Activated CD4-positive, alpha-beta memory T cell treated with anti-CD3 and anti-CD28 coated beads for 36 hours (primary cell): ENCODE measurements around the gene NRK. TPM values are rescaled to one million over a fixed set of nuclear protein-coding genes. Genes with fewer than 3 reads are reported as not detected.
"Not testable (repeated sequence)": the region's sequence is repeated elsewhere in the genome, so short reads cannot be mapped to it uniquely, and the experiment has no call there.

Experiments used
- CTCF ChIA-PET: fragments of 350-600 bp; sonication (Branson Sonifier 250); formaldehyde crosslinking; loops from one replicate; lab custom pipeline; 2021; ENCODE audit warnings: antibody characterized with exemption, inconsistent platforms; lab: Charles Lee
- POLR2A ChIA-PET: fragments of 350-600 bp; sonication (Branson Sonifier 250); formaldehyde crosslinking; loops from one replicate; lab custom pipeline; 2021; ENCODE audit warnings: antibody characterized with exemption; lab: Charles Lee
- DNase-seq: peaks from one replicate; pipeline ENCODE4 v3.0.0-alpha.2; 2020
- H3K27ac Mint-ChIP-seq: one replicate; pipeline ENCODE4 v1.8.0; 2021; ENCODE audit warnings: mixed read lengths
- H3K27me3 Mint-ChIP-seq: one replicate; pipeline ENCODE4 v1.8.0; 2021; ENCODE audit warnings: mixed read lengths
- H3K36me3 Mint-ChIP-seq: one replicate; pipeline ENCODE4 v1.8.0; 2021; ENCODE audit warnings: mixed read lengths
- H3K4me1 Mint-ChIP-seq: one replicate; pipeline ENCODE4 v1.8.0; 2021; ENCODE audit warnings: low read depth, mixed read lengths
- H3K4me3 Mint-ChIP-seq: one replicate; pipeline ENCODE4 v1.8.0; 2021; ENCODE audit warnings: mild to moderate bottlenecking, mixed read lengths
- H3K9me3 Mint-ChIP-seq: one replicate; pipeline ENCODE4 v1.8.0; 2021; ENCODE audit warnings: mixed read lengths
- intact Hi-C: fragments of 100-400 bp; cut with micrococcal nuclease; formaldehyde crosslinking; loops from one replicate; pipeline ENCODE4 v1.15.1; 2023
- total RNA-seq, 2 experiments: library from RNA; stranded (reverse); gene quantifications; one replicate each; pipeline ENCODE4 v1.2.3, GENCODE V29; 2021

The NRK gene
- total RNA-seq, 2 experiments from 2014 or later: not detected

GRCh38 chrX:105837232-105837631 lies 14.9 kb downstream of the NRK start:
- Mint-ChIP-seq H3K4me1 (no peaks in the 10 kb centered on the region), H3K27me3 (no peaks in the 10 kb centered on the region), H3K27ac (no peak overlapping the region), H3K9me3 (no peaks in the 10 kb centered on the region), H3K36me3 (no peaks in the 10 kb centered on the region), H3K4me3 (no peak overlapping the region)
- ChIA-PET CTCF (no interaction called here), POLR2A (no interaction called here)
- intact Hi-C loops: no loop called here
- no peak for DNase-seq

- Mint-ChIP-seq H3K27ac (no peak overlapping the region), H3K4me1 (no peaks in the 10 kb centered on the region), H3K27me3 (no peaks in the 10 kb centered on the region), H3K9me3 (no peaks in the 10 kb centered on the region), H3K36me3 (no peaks in the 10 kb centered on the region), H3K4me3 (no peak overlapping the region)
- intact Hi-C loops: no loop called here
- ChIA-PET CTCF (no interaction called here), POLR2A (no interaction called here)
- DNase-seq: no peak
Measured at GRCh38 chrX:105845631-105846030, 23.3 kb downstream of the NRK start.

GRCh38 chrX:105850100-105850499 lies 27.8 kb downstream of the NRK start:
- POLR2A ChIA-PET, H3K36me3 Mint-ChIP-seq, intact Hi-C loops, DNase-seq, H3K27ac Mint-ChIP-seq, H3K4me1 Mint-ChIP-seq, H3K9me3 Mint-ChIP-seq, H3K27me3 Mint-ChIP-seq, CTCF ChIA-PET, H3K4me3 Mint-ChIP-seq: not testable (repeated sequence)

GRCh38 chrX:105865709-105866108 lies 43.4 kb downstream of the NRK start:
- Mint-ChIP-seq H3K27ac (no peak overlapping the region), H3K27me3 (no peaks in the 10 kb centered on the region), H3K4me3 (no peak overlapping the region), H3K9me3 (no peaks in the 10 kb centered on the region), H3K4me1 (no peaks in the 10 kb centered on the region), H3K36me3 (no peaks in the 10 kb centered on the region)
- ChIA-PET CTCF (no interaction called here), POLR2A (no interaction called here)
- DNase-seq: no peak
- intact Hi-C loops: no loop called here

GRCh38 chrX:105869701-105870100 lies 47.4 kb downstream of the NRK start:
- no peaks in the 10 kb centered on the region for H3K4me1 Mint-ChIP-seq
- ChIA-PET CTCF (no interaction called here), POLR2A (no interaction called here)
- no peak overlapping the region for H3K4me3 Mint-ChIP-seq
- H3K27me3 Mint-ChIP-seq: no peaks in the 10 kb centered on the region
- no peak for DNase-seq
- no peaks in the 10 kb centered on the region for H3K36me3 Mint-ChIP-seq
- no peaks in the 10 kb centered on the region for H3K9me3 Mint-ChIP-seq
- intact Hi-C loops: no loop called here
- H3K27ac Mint-ChIP-seq: no peak overlapping the region

- CTCF ChIA-PET: no interaction called here
- Mint-ChIP-seq H3K36me3 (no peaks in the 10 kb centered on the region), H3K4me1 (no peaks in the 10 kb centered on the region), H3K4me3 (no peak overlapping the region), H3K27me3 (no peaks in the 10 kb centered on the region), H3K9me3 (no peaks in the 10 kb centered on the region), H3K27ac (no peak overlapping the region)
- no peak for DNase-seq
- POLR2A ChIA-PET: no interaction called here
- intact Hi-C loops: no loop called here
Measured at GRCh38 chrX:105870445-105870844, 48.1 kb downstream of the NRK start.

- H3K27ac Mint-ChIP-seq: no peak overlapping the region
- H3K27me3 Mint-ChIP-seq: no peaks in the 10 kb centered on the region
- intact Hi-C loops: no loop called here
- no peaks in the 10 kb centered on the region for H3K4me1 Mint-ChIP-seq
- H3K4me3 Mint-ChIP-seq: no peak overlapping the region
- DNase-seq: no peak
- POLR2A ChIA-PET: no interaction called here
- no peaks in the 10 kb centered on the region for H3K36me3 Mint-ChIP-seq
- no peaks in the 10 kb centered on the region for H3K9me3 Mint-ChIP-seq
- CTCF ChIA-PET: no interaction called here
Measured at GRCh38 chrX:105872941-105873340, 50.6 kb downstream of the NRK start.

- no peak overlapping the region for H3K27ac Mint-ChIP-seq
- DNase-seq: no peak
- H3K36me3 Mint-ChIP-seq: no peaks in the 10 kb centered on the region
- H3K9me3 Mint-ChIP-seq: no peaks in the 10 kb centered on the region
- POLR2A ChIA-PET: no interaction called here
- CTCF ChIA-PET: no interaction called here
- H3K4me1 Mint-ChIP-seq: no peaks in the 10 kb centered on the region
- H3K27me3 Mint-ChIP-seq: no peaks in the 10 kb centered on the region
- intact Hi-C loops: no loop called here
- H3K4me3 Mint-ChIP-seq: no peak overlapping the region
Measured at GRCh38 chrX:105874790-105875189, 52.5 kb downstream of the NRK start.

- no peak overlapping the region for H3K27ac Mint-ChIP-seq
- POLR2A ChIA-PET: no interaction called here
- intact Hi-C loops: no loop called here
- no peaks in the 10 kb centered on the region for H3K27me3 Mint-ChIP-seq
- no peaks in the 10 kb centered on the region for H3K4me1 Mint-ChIP-seq
- CTCF ChIA-PET: no interaction called here
- no peak for DNase-seq
- H3K9me3 Mint-ChIP-seq: no peaks in the 10 kb centered on the region
- no peaks in the 10 kb centered on the region for H3K36me3 Mint-ChIP-seq
- H3K4me3 Mint-ChIP-seq: no peak overlapping the region
Measured at GRCh38 chrX:105876658-105877057, 54.3 kb downstream of the NRK start.

GRCh38 chrX:105880491-105880890 lies 58.2 kb downstream of the NRK start:
- Mint-ChIP-seq H3K4me3 (no peak overlapping the region), H3K9me3 (peaks cover 2% of the 10 kb centered on the region), H3K36me3 (no peaks in the 10 kb centered on the region), H3K27ac (no peak overlapping the region), H3K4me1 (no peaks in the 10 kb centered on the region), H3K27me3 (no peaks in the 10 kb centered on the region)
- DNase-seq: no peak
- intact Hi-C loops: no loop called here
- ChIA-PET CTCF (no interaction called here), POLR2A (no interaction called here)

- ChIA-PET CTCF (no interaction called here), POLR2A (no interaction called here)
- no peaks in the 10 kb centered on the region for H3K36me3 Mint-ChIP-seq
- peaks cover 2% of the 10 kb centered on the region for H3K9me3 Mint-ChIP-seq
- no peaks in the 10 kb centered on the region for H3K27me3 Mint-ChIP-seq
- DNase-seq: no peak
- H3K4me3 Mint-ChIP-seq: no peak overlapping the region
- H3K4me1 Mint-ChIP-seq: no peaks in the 10 kb centered on the region
- H3K27ac Mint-ChIP-seq: no peak overlapping the region
- intact Hi-C loops: no loop called here
Measured at GRCh38 chrX:105882581-105883275, 60.4 kb downstream of the NRK start.

- no peak for DNase-seq
- CTCF ChIA-PET: no interaction called here
- POLR2A ChIA-PET: no interaction called here
- intact Hi-C loops: no loop called here
- Mint-ChIP-seq H3K4me3 (no peak overlapping the region), H3K36me3 (no peaks in the 10 kb centered on the region), H3K27ac (no peak overlapping the region), H3K27me3 (no peaks in the 10 kb centered on the region), H3K9me3 (no peaks in the 10 kb centered on the region), H3K4me1 (no peaks in the 10 kb centered on the region)
Measured at GRCh38 chrX:105894721-105895120, 72.4 kb downstream of the NRK start.

GRCh38 chrX:105909576-105909975 lies 87.2 kb downstream of the NRK start:
- Mint-ChIP-seq H3K27me3 (no peaks in the 10 kb centered on the region), H3K4me1 (no peaks in the 10 kb centered on the region), H3K36me3 (no peaks in the 10 kb centered on the region), H3K27ac (no peak overlapping the region), H3K4me3 (no peak overlapping the region), H3K9me3 (no peaks in the 10 kb centered on the region)
- intact Hi-C loops: no loop called here
- ChIA-PET POLR2A (no interaction called here), CTCF (no interaction called here)
- no peak for DNase-seq
